Activated naive CD4-positive, alpha-beta T cell treated with Interleukin-2 at 50 U/mL for 16 hours (primary cell): Measurements from ENCODE around the gene RORB.

Experiments used
- DNase-seq: peaks from one replicate; pipeline ENCODE4 v3.0.0-alpha.2; 2020

RORB gene

DNA sequence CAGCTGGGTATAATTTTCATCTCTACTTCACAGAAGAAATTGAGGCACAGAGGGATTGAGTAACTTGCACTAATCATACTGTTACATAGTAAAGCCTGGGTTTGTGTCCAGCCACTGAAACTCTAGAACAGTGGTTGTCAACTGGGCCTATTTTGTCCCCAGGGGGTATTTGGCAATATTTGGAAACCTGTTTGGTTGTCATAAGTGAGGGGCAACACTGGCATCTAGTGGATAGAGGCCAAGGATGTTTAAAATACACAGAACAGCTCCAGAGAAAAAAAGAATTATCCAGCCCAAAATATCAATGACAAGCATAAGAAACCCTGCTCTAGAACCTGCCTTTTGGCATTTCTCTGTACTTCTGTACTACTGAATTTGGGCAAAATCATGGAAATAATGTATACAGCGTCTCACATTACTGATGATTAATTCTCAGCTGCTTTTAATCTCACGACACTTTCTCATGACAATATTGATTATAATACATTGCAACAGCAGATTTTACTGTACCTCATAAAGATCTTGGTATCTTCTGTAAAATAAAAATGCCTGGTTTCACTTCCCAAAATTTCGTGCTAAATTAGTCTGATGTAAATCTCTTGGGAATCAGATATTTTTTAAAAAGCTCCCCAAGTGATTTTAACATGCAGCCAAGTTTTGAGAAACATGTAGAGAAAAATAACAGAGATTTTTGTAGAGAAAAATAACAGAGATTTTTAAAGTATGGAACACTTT is 112.7 kb downstream of the RORB start:
- DNase-seq: no peak

DNA sequence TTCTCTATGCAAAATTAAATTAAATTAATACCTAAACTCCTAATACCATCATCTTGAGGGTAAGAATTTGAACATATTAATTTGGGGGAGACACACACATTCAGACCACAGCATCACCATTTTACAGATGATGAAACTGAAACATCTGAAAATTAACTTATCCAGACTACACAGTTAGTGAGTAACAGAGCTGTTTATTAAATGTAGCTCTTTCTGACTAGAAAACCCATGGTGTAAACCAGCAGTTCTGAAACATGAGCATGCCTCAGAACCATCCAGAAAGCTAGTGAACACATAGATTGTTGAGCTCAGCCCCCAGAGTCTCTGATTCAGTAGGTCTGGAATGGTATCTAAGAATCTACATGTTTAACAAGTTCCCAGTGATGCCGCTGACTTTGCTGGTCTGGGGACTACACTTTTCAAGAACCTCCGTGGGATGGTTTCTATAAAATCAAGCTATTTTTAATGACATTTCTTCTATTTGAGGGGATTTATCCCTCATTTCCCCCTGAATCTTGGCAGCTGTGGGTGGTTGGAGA is 113.5 kb downstream of the RORB start:
- no peak for DNase-seq

DNA sequence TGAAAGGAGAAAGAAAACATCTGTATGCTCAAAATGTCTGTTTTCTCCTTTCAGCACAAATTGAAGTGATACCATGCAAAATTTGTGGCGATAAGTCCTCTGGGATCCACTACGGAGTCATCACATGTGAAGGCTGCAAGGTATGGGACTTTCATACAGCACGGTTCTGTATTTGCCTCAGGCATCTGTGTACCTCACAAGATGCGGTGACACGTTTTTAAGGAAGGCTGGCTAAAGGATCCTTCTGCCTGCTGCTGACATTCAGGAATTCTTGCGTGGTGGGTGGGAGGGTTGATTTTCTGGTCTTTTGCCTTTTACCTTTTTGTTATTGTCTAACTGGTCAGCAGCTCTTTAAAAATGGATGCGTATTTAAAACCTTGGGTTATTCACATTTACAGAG is 133.1 kb downstream of the RORB start:
- no peak for DNase-seq

DNA sequence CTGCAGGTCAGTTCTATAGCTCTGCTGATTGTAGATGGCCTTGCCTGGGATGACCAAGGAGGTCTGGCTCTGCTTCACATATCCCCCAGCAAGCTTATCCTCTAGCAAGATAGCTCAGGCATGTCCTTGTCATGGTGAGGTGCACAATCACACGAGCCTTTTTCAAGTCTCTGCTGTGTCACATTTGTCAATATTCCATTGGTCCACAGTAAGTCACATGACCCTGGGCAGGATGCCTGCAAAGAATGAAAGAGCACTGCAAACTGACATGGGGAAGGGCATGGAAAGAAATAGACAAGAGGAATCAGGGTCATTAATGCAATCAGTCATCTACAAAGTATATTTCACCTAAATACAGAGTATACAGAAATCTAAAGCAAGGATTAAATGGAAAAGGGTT is 142.0 kb downstream of the RORB start:
- DNase-seq: no peak

- DNase-seq: no peak
Measured at GRCh38 chr9:74642376-74642775, 145.2 kb downstream of the RORB start.

DNA sequence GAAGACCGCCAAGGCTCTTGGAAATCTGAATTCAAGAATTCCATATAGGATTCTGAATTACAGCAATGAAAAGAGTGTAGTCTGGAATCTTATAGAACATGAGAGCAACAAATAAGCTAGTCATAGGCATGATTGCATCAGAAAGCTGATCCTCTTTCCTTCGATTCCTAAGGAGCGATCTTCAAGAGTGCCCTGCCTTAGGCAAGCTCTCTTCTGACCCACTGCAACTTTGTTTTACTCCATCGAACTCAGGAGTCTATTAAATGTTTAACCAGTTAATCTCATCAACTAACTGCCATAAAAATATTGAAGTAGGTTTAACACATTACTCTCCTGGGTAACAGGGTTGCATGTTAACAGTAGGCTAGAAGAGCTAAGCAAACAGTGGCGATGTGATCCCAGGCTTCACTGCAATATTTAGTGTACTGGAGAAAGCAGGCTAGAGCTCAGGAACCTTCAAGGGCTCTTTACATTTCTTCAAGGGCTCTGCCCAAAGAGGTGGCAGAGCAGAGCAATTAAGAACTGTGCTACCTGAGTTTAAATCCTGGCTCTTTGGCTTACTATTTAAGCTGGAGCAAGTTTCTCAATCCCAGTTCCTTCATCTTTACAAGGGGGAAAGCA is 146.3 kb downstream of the RORB start:
- DNase-seq: no peak

DNA sequence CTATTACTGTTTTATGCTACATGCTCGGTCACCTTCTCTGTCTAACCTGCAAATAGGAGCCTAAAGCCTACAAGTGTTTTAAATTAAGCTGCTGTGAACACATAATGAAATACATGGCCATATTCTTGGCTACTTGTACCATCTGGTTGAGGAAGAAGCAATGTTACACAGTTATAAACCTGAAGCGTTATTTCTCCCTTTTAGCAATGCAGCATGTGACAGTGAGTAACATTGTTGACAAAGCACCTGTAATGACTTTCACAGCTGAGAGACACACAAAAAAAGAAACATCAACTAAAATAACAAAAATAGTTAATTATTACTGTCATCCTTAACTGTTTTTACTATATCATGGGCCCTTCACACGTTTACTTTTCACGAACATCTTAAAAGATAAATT is 146.9 kb downstream of the RORB start:
- no peak for DNase-seq

DNA sequence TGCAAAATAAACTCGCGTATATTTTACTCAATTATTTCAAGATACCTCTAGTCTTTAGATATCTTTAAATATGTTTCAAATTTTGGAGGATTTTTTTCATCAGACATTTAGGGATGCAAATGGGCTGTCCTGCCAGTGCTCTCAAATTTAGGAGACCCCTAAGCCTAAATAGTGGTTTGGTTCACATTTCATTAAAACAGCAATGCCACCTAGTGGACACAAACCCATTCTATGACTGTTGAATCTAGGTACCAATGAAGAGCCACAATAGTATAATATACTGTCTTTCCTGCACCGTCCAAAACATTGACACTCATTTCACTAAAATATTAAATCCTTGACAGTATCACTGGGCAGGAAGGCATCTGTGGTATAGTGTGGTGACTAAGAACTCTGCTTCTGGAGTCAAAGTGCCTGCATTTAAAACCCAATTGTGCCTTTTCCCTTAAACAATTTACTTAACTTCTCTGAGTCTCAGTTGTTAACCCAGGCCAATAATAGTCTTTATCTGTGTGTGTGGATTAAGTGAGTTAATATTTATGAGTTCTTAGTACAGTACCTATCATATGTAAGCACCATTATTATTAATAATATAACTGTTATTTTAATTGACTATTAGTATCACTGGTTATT is 148.0 kb downstream of the RORB start:
- DNase-seq: no peak

DNA sequence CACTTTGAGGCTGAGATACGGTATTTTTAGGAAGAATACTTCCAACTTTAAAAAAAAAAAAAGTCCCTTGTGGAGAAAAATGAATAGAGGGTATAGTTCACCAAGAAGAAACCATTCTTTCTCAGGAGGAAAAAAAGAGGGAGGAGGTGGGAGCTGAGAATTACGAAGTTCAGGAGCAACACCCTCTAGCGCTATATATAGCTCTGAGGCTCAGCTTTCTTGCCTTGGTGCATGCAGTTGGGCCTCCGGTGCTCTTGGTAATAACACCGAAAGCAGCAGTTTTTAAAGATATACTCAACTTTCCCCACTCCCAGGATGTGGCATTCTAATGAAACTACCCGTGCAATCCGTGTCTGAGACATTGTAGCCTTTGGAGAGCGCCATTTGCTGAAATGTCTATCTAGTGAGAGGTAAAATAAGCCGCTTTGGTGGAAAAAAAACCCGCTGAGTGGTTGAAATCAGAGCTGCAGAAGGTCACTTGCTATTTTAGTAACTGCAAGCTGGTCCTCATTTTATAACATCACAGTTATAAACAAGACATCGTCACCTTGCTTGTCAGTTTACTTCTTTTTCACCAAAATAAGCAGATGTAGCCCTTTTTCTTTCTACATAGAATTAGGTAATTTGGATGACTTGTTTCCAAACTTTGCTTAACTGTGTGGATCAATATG is 156.4 kb downstream of the RORB start:
- DNase-seq: no peak

DNA sequence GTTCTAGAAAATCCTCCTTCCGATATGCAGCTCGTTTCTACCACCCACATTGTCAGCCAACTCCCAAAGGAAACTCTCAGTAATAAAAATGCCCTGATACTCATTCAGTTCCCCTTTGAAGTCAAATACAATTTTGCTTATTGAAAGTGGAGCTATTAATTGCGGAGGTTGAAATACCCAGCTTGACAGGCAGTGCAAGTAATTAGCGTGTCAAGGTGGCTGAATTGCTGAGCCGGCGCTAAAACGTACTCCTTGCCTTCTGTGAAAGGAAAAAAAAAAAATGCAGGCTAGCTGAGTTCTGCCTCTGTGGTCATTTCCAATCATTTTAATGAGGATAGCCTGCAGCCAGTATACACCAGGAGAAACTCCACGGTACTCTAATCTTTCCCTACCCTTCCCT is 165.5 kb downstream of the RORB start:
- DNase-seq: no peak

DNA sequence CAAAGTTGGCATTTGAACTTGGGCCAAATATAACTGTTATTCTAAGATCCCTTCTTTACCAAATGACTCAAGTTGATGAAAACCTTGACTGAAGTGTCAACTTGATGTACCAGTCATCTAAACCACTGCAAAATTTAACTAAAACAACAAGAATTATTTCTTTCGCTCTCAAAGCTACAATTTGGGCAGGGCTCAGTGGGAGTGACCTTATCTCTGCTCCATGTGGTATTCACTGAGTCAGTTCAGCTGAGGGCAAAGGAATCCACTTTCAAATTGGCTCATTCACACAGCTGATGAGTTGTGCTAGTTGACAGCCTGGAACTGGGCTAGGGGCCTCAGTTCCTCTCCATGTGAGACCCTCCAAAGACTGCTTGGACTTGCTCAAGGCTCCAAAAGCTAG is 166.3 kb downstream of the RORB start:
- no peak for DNase-seq

- no peak for DNase-seq
Measured at GRCh38 chr9:74666625-74667316, 169.6 kb downstream of the RORB start.

GRCh38 chr9:74672237-74672636 is 175.1 kb downstream of the RORB start:
- DNase-seq: no peak

GRCh38 chr9:74674077-74674476 is 176.9 kb downstream of the RORB start:
- no peak for DNase-seq

- DNase-seq: no peak
Measured at GRCh38 chr9:74681906-74682305, 184.8 kb downstream of the RORB start.

DNA sequence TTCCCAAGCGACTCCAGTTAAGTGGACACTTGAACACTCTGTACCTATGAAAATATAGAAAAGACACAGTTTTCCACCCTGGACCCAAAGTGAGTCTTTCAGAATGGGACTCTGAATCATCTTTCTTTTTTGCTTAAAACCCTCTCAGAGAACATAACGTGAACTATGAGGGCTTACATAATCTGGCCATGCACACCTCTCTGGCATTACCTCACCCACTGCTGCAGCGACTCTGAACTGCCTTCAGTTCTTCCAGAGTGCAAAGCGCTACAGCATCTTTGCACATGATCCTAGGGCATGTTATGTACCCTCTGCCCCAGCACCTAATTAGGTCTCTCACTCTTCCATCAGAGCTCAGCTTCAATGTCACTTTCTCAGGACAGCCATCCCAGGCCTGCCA is 186.2 kb downstream of the RORB start:
- no peak for DNase-seq

- DNase-seq: no peak
Measured at GRCh38 chr9:74691058-74691457, 193.9 kb downstream of the RORB start.

- DNase-seq: no peak
Measured at GRCh38 chr9:74696520-74696919, 199.4 kb downstream of the RORB start.

DNA sequence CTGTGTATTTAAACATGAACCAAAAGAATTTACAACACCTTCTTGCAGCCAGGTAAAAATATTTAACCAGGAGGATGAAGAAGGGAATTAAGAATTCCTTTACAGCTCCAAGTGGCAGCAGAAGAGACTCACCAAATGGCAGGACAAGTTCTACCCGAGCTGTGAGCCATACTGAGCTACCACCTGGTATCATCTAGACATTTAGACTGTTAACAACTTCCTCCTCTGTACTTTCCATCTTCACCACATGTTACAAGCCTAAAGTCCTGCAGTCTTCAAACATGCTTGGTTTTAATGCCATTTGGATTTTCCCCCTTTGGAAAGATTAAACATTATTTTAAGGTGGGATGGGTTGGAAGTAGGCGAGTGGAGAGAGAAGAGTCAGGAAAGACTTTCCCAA is 200.4 kb downstream of the RORB start:
- DNase-seq: no peak

DNA sequence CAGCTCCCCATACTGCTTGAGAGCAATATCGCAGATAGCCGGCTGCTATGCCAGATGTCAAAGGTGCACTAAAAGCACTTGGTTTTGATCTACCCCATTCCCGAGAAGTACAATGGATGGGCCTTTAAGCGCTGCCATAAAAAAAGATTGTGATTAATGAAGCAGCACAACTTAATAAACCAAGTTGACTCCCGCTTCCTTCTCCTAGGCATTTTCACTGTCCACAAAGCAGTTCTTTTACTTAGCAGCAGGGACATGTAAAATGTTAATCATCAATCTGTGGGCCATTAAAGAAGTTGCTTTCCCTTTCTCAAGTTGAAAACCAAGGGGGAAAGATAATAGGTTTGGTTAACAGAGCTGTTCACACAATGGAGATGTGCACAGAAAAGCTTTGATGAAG is 214.2 kb downstream of the RORB start:
- no peak for DNase-seq

- no peak for DNase-seq
Measured at GRCh38 chr9:74718709-74719108, 221.6 kb downstream of the RORB start.

DNA sequence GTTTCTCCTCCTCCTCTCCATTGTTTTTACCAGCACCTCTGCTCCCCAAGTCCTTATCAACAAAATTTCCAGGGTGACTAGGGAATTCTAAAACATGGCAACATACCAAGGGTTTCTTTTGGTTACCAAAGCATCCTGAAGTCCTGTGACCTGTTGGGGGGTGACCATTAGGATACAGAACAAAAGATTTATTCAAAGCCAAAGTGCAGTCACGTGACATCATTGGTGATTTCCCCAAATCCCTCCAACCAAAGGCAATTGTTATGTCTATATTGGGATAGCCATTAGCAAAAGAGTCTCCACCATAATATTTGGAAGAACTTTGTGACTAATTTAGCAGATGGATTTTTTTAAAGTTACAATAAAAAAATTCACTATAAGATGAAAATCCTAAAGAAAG is 222.2 kb downstream of the RORB start:
- no peak for DNase-seq
